TTC549 (cell line): ENCODE results near the gene RBMS1.

ENCODE experiments used
- FAIRE-seq: peaks from 2 replicates; lab custom pipeline; 2012; peaks lifted over from hg19 to GRCh38; lab: Jason Lieb, UNC

RBMS1 gene

GRCh38 chr2:160271171-160272086, 222.2 kb downstream of the RBMS1 start:
- FAIRE-seq, result no peak

- no peak for FAIRE-seq
These were observed 223.0 kb downstream of the RBMS1 start for GRCh38 chr2:160270571-160271113.

DNA sequence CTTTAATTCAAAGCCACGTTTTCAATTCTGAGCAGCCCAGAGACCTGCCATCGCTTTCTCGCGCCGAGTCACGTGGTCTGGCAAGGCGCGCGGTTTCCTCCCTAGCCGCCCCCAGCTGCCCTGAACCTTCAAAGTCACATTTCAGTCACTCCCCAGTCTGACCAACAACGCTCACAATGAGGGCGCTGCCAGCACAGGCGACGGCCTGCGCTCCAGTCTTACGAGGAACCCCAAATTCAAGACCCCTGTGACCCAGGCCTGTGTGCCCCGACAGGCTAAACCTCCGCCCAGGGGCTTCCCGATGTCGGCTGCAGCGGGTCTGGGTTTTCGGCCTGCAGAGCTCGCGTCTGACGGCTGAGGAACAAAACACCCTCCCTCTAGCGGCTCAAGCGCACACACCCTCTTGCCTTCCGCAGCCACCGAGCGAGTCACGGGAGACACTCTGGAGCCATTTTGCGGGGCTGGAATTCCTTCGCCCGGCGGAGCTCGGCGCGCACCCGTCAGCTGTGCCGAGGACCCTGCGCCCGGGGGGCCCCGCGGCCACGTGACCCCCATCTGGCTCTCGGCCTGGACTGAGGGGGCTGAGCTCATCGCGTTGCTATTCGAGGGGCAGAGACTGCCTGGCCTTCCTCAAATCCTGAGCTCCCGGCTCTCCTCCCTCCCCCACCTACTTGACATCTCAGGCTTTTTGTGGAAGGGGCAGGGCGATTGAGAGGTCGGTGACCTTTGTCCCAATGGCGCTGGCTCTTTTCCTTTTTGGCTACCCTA, 223.6 kb downstream of the RBMS1 start:
- no peak for FAIRE-seq

- FAIRE-seq, result no peak
These were observed 224.2 kb downstream of the RBMS1 start for GRCh38 chr2:160269365-160269764.

DNA sequence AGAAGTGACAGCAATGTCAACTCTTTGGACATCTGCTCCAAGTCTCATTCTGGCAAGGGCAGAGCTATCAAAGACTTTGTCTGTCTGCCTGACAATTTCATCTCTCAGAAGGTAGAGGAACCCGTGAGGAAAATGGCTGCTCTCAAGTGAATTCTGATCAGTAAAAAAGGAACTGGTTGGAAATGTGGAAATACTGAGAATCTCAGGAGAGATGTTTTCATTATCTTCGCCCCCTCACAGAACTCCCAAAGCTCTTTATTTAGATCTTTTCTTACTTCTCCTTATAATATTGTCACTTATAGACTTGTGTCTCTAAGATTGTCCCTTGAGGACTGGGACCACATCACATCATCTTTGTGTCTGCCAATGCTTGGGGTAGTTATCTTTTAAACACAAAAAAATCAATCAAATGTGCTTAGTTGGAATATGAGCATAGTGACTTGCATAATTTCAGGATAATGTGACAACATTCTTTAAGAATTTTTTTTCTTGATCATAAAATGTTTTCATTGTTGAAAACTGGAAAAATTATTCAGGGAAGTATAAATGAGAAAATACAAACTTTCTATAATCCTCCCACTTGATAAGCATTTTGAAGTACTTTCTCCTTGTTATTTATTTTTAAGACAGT, 225.3 kb downstream of the RBMS1 start:
- no peak for FAIRE-seq

DNA sequence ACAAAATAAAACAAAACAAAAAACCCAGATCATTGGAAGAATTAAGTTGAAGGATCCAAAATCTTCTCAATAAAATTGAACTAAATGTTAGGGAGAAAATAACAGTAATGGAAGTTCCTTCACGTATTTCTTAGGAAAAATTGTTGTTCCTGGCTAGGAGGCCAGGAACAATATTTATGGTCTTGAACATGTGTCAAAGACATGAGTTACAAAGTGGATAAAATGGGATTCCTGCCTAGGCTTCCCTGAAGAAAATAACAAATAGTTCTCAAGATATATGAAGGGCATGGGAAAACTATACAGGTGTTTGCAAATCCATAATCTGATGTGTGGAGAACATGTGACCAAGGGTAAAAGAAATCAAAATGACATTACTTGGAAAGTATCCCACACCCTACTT, 225.9 kb downstream of the RBMS1 start:
- no peak for FAIRE-seq

DNA sequence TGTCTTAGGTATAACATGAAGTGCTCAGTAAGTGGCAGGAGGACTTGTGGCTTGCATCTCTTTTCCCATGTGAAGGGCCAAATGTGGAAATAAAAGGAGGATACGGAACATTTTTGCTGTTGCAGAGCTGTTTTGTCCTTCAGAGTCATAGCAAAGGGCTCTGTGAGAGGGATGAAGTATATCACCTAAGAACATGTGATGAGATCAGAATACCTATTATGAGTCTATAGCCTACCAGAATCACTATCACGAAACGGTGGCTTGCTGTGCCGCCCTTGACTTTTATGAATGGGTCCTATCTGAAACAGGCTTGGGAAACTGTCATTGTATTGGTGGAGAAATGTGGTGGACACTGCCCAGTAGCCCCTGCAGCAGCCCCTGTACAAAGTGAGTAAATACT, 226.6 kb downstream of the RBMS1 start:
- FAIRE-seq, result no peak

DNA sequence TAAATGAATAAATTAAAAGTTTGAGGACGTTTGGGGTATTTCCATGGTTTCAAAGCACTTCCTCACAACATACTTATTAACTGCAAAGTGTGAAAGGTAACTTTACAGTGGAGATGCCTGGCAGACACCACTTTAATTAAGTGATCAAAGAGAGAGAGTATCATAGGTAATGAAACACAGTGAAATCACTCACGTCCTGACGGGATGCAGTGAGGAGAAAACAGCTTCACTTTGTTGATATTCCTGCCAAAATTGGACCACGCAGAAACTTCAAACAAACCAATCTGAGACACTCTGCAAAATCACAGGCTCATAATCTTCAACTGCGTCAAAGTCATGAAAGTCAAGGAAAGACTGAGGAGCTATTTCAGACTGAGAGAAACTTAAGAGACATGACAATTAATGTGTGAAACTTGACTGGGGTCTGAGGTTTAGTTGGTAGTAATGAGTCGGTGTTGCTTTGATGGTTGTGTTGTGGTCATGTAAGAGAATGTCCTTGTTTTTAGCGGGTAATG, 227.5 kb downstream of the RBMS1 start:
- no peak for FAIRE-seq

DNA sequence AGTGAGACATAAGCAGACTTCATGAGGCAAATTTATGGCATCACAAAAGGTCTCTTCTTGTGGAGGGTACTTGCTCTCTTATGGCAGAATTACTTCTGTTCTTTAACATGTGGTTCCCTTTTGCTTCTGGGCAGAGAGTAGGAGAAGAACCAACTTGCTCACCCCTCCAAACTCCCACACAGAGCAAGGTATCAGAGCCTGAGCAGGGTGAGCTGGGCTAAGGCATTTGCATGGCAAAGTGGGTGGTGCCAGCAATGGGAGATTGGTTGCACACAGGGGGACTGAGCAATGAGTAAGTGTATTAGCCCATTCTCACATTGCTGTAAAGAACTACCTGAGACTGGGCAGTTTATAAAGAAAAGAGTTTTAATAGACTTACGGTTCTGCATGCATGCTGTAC, 229.3 kb downstream of the RBMS1 start:
- no peak for FAIRE-seq

- no peak for FAIRE-seq
These were observed 231.9 kb downstream of the RBMS1 start for GRCh38 chr2:160261732-160262131.

GRCh38 chr2:160258492-160258805, 235.2 kb downstream of the RBMS1 start:
- FAIRE-seq, result no peak

DNA sequence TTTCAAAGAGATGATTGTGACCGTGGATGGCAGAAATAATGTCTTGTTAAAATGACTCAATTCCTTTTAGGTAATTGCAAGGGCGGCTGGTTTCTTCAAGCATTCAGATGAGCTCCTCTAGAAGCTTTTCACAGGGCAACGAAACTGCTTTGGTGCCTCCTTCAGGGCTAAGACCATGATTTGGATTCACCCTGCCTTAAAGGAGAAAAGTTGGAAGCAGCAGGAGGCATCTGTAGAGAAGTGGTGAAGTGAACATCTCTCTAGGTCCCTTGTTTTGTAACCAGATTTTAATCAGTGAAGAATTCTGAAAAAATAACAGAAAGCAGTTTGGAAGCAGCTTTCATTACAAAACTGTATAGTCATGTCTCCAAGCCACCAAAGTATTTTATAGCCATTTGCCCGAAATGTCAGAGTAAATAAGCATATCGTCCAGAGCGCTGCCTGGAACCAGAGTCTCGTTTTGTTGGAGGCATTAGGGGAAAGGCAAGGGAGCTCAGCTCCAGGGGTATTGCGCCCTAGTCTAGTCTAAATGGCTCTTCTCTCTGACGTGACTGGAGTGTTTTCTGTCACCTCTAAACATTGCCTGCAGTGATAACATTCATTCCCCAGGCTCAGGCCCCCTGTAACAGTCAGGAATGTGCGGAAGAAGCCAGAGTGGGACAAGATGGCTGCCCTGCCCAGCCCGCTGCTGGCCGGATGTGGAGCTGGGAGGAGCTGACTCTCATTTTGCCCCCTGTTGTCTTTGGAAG, 235.7 kb downstream of the RBMS1 start:
- FAIRE-seq, result no peak

DNA sequence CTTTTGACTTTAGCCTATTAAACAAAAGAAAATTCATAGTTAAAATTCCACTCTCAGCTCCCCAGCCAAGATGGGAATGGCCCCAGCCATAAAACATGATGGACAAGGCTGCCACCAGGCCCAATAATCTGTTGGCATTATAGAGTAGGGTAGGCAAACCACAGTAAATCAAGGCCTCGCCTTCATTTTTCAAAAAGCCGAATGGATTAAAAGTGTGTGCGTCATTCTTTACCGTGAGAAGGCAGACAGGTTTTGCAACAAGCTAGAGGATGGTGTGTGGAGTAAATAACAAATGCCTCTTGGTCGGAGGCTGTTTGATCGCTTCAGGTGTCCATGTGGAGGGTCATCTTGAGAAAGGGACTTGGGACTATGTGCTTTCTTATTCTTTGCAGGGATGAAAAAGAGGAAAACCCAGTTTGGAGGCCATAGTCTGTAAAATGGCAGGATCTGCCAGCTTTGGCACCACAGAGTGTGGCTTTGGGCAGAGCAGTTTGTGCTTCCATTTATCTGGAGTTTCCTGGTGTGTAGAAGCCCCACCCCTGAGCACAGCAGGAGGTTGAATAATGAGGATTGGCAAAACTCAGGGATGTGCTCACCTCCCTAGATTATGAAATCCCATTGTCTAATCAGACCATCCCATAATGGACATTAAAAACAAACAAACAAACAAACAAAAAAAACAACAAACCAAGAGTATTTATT, 236.4 kb downstream of the RBMS1 start:
- FAIRE-seq, result no peak

DNA sequence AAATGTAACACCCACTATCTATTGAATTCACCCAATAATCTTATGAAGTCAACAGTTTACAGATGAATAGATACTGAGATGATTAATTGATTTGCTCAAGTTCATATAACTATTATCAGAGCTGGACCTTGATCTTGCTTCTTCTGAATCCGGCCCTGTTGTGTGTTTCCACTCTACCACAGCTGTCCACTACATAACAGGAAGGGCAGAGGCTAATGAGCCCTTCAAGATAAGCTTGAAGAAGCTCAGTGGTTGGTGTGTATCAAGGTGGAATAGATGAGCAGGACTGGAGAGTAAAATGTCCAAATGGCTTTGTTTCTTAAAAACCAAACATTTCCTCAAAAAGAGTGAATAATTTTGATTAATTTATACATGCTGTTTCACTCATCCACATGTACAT, 237.1 kb downstream of the RBMS1 start:
- no peak for FAIRE-seq

- no peak for FAIRE-seq
These were observed 238.2 kb downstream of the RBMS1 start for GRCh38 chr2:160255408-160255807.

DNA sequence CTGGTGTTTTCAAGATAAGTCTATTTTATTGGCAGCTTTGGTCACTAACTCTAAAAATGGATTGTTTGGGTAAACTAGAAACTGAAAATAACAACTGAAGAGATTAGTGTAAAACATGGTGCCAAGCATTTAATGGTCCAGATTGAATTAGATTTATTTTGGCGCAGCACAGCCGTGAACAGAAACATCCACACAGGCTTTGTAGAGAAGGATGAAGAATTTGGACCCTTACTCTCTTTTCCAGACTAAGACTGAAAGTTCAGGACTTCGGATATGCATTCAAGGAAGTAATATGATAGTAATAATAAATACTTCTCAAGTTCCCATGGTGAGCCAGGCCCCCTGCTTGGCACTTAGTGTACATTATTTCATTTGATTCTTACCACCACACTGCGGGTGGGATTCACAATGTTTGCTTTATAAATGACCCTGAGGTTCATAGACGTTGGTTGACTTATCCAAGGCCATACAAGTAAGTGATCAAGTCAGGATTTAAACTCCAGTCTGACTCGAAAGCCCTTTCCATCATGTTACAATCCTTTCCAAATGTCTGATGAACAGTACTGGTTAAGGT, 239.3 kb downstream of the RBMS1 start:
- FAIRE-seq, result no peak

DNA sequence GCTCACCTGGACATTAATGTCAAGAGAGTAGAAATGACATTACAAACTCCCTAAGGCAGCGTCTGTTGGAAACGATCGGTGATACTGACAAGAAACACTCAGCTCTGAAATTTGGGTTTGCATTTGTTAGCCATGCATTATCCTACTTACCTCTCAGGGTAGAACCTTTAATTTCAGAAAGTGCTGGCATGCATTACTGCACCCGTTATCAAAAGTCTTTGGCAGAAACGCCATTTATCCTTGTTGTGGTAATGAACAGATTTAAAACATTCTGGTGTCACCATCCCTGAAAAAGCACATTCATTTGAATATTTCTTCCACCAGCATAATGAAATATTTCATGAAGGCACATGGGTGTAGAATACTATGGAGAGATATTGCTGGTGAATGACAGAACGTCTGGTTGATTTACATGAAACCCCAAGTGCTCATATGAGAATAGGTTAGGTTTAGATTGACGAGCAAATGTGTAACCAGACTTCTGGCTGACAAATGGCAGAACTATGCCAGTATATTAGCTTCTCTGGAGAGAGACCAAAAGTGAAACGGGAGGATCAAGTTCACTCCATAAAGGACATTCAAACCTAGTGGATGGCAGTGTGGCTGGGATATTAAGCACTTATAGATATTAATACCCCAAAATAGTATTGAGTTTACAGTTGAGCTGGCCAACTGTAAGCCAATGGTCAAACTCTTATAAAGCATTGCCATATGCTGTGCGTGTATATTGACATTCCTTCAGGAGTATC, 240.0 kb downstream of the RBMS1 start:
- FAIRE-seq, result no peak

GRCh38 chr2:160252900-160253299, 240.7 kb downstream of the RBMS1 start:
- FAIRE-seq, result no peak

- peak; percentile 81 for FAIRE-seq
These were observed 241.2 kb downstream of the RBMS1 start for GRCh38 chr2:160252278-160252887.

DNA sequence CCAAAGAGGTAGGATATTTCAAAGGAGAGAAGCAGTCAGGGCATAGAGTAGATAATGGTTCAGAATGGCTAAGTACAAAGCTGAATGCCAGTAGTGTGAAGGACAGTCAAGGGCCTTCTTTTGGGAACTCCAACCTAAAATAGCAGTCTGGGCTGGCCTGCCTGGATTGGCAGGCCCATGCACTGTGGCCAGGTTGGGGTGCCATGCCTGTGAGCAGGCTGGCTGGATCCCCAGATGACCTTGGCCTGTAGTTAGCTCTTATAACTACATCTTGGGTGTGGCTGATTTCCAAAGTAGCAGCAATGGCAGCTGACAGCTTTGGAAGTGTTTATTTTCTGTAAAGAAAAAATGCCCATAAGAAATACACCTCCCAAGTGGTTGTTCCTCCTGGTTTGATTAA, 242.0 kb downstream of the RBMS1 start:
- FAIRE-seq, result no peak
